T-helper 1 cell (primary cell): ENCODE results near the gene NLRP6.
A peak's percentile ranks its signal among the peaks of the same experiment; 100 is the strongest.

Experiments used
- DNase-seq, 5 donors: peaks; one replicate each; pipeline ENCODE4 v3.0.0-alpha.2; 2012 to 2020

NLRP6 gene

GRCh38 chr11:293852-294661, 15.8 kb downstream of the NLRP6 start:
- DNase-seq = no peak

GRCh38 chr11:294780-295179, 16.6 kb downstream of the NLRP6 start:
- DNase-seq = no peak

- DNase-seq = no peak
Measured at GRCh38 chr11:295351-296170, 17.4 kb downstream of the NLRP6 start.

- DNase-seq = peak in 1 of 5 donors; percentile 12
Measured at GRCh38 chr11:296171-297050, 18.2 kb downstream of the NLRP6 start.

- peak in 1 of 5 donors; percentile 11 for DNase-seq
Measured at GRCh38 chr11:297051-297585, 18.9 kb downstream of the NLRP6 start.

GRCh38 chr11:297586-298405, 19.6 kb downstream of the NLRP6 start:
- DNase-seq = peak in 1 of 5 donors; percentile 33

- peak in 1 of 5 donors; percentile 14 for DNase-seq
Measured at GRCh38 chr11:298406-299065, 20.3 kb downstream of the NLRP6 start.

GRCh38 chr11:299081-299891, 21.1 kb downstream of the NLRP6 start, which contains the start of gene IFITM5:
Gene IFITM5, minus strand, starts transcription at chr11:299526. Its CDS starts 36 bp downstream, at chr11:299490.
- DNase-seq = no peak

- DNase-seq = peak in 1 of 5 donors; percentile 27
Measured at GRCh38 chr11:299951-300735, 21.9 kb downstream of the NLRP6 start.

- no peak for DNase-seq
Measured at GRCh38 chr11:303363-303762, 25.2 kb downstream of the NLRP6 start.

GRCh38 chr11:304061-304506, 25.9 kb downstream of the NLRP6 start:
- no peak for DNase-seq

GRCh38 chr11:304915-305843, 27.0 kb downstream of the NLRP6 start:
- peak in 4 of 5 donors; percentile 37 to 66 (median 52) for DNase-seq

- no peak for DNase-seq
Measured at GRCh38 chr11:305844-306211, 27.6 kb downstream of the NLRP6 start.

GRCh38 chr11:306645-307371, 28.6 kb downstream of the NLRP6 start:
- DNase-seq = no peak

- peak in 2 of 5 donors; percentile 24 to 54 for DNase-seq
Measured at GRCh38 chr11:307766-308708, 29.8 kb downstream of the NLRP6 start, which contains the start of gene IFITM2. Gene IFITM2, plus strand, starts transcription at chr11:307816. Its CDS starts 377 bp downstream, at chr11:308193.
